Measurements from ENCODE around the gene NAGPA. TPM values are rescaled to one million over a fixed set of nuclear protein-coding genes. Genes with fewer than 3 reads are reported as not detected.

The NAGPA gene
- total and polyA plus RNA-seq, 10 of the 15 experiments (the other 5 are each of a cell fraction or from before 2014, with no cell fraction given) = 0.03 to 11.6 (median 6.6) TPM

GRCh38 chr16:5031601-5032000, 2.1 kb downstream of the NAGPA start:
- no peak overlapping the region for H3K4me2 ChIP-seq (ENCODE audit: control insufficient read depth, insufficient read depth)
- H3K79me2 ChIP-seq (ENCODE audit: control insufficient read depth, insufficient read depth, low read length) = no peaks in the 10 kb centered on the region
- no peak overlapping the region for H3K4me3 ChIP-seq
- FAIRE-seq = no peak
- H3K27ac ChIP-seq (ENCODE audit: control insufficient read depth, insufficient read depth) = no peak overlapping the region
- H4K20me1 ChIP-seq (ENCODE audit: control insufficient read depth, insufficient read depth) = no peaks in the 10 kb centered on the region
- ChIA-PET RAD21 (ENCODE audit: unreplicated experiment) (no interaction called here), SMC1A (ENCODE audit: uncharacterized antibody, unreplicated experiment) (no interaction called here), CTCF (interaction anchor here (1.2 kb wide), 1 partner anchor 25 kb away, joined by 4 read pairs; no protein-coding TSS in a partner anchor), POLR2A (no interaction called here)
- H3K9ac ChIP-seq (ENCODE audit: control insufficient read depth, insufficient read depth, low read length) = no peak overlapping the region
- in situ Hi-C loops (cut with MboI) = no loop called here
- no TSS peak for BruUV-seq (replicated peaks)
- H3K36me3 ChIP-seq (ENCODE audit: control insufficient read depth in 2 of 2, insufficient read depth in 2 of 2, low read length in 1 of 2) = no peaks in the 10 kb centered on the region
- peaks cover 9% of the 10 kb centered on the region for H3K4me1 ChIP-seq (ENCODE audit: control insufficient read depth, insufficient read depth, low read length)
- 61% methylated on average over 7 of the region's 7 CpGs for WGBS (ENCODE audit: insufficient coverage, insufficient replicate concordance, low lambda C conversion rate, missing lambda C conversion rate)
- ATAC-seq = no peak
- DNase-seq (ENCODE audit: low read depth, low spot score) = no peak
- no peak overlapping the region for H2AFZ ChIP-seq (ENCODE audit: control insufficient read depth, low read depth, low read length)
- no peaks in the 10 kb centered on the region for H3K27me3 ChIP-seq (replicated peaks in 1 of 2; ENCODE audit: control insufficient read depth in 2 of 2, insufficient read depth in 2 of 2, low read length in 1 of 2)
- intact Hi-C loops (cut with micrococcal nuclease; ENCODE audit: unreplicated experiment) = no loop called here
- TF ChIP-seq, protein P1, sequence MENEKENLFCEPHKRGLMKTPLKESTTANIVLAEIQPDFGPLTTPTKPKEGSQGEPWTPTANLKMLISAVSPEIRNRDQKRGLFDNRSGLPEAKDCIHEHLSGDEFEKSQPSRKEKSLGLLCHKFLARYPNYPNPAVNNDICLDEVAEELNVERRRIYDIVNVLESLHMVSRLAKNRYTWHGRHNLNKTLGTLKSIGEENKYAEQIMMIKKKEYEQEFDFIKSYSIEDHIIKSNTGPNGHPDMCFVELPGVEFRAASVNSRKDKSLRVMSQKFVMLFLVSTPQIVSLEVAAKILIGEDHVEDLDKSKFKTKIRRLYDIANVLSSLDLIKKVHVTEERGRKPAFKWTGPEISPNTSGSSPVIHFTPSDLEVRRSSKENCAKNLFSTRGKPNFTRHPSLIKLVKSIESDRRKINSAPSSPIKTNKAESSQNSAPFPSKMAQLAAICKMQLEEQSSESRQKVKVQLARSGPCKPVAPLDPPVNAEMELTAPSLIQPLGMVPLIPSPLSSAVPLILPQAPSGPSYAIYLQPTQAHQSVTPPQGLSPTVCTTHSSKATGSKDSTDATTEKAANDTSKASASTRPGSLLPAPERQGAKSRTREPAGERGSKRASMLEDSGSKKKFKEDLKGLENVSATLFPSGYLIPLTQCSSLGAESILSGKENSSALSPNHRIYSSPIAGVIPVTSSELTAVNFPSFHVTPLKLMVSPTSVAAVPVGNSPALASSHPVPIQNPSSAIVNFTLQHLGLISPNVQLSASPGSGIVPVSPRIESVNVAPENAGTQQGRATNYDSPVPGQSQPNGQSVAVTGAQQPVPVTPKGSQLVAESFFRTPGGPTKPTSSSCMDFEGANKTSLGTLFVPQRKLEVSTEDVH (IDR thresholded peaks at IDR 0.05; ENCODE audit: low read depth, partially characterized antibody) = no peak
- TF ChIP-seq CHD4 (IDR thresholded peaks at IDR 0.05) (no peak), E2F4 (IDR thresholded peaks at IDR 0.05; ENCODE audit: low read depth, low read length) (no peak), MTA2 (IDR thresholded peaks at IDR 0.05; ENCODE audit: low read depth) (no peak)
- TF ChIP-seq, protein P2, sequence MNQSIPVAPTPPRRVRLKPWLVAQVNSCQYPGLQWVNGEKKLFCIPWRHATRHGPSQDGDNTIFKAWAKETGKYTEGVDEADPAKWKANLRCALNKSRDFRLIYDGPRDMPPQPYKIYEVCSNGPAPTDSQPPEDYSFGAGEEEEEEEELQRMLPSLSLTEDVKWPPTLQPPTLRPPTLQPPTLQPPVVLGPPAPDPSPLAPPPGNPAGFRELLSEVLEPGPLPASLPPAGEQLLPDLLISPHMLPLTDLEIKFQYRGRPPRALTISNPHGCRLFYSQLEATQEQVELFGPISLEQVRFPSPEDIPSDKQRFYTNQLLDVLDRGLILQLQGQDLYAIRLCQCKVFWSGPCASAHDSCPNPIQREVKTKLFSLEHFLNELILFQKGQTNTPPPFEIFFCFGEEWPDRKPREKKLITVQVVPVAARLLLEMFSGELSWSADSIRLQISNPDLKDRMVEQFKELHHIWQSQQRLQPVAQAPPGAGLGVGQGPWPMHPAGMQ (IDR thresholded peaks at IDR 0.05; ENCODE audit: borderline replicate concordance) = no peak
- no peaks in the 10 kb centered on the region for H3K9me3 ChIP-seq (replicated peaks; ENCODE audit: control insufficient read depth, insufficient read depth, low read length)

All from GM12878 (cell line).